Activated naive CD8-positive, alpha-beta T cell treated with anti-CD3 and anti-CD28 coated beads for 36 hours (primary cell): ENCODE measurements around the gene SLC6A4. TPM values are rescaled to one million over a fixed set of nuclear protein-coding genes. Genes with fewer than 3 reads are reported as not detected.
"Not testable (repeated sequence)": the region's sequence is repeated elsewhere in the genome, so short reads cannot be mapped to it uniquely, and the experiment has no call there.

Experiments used
- DNase-seq: peaks from one replicate; pipeline ENCODE4 v3.0.0; 2021
- H3K27ac Mint-ChIP-seq: one replicate; pipeline ENCODE4 v1.8.0; 2022; ENCODE audit warnings: mild to moderate bottlenecking, moderate library complexity, mixed read lengths
- H3K27me3 Mint-ChIP-seq: one replicate; pipeline ENCODE4 v1.8.0; 2022; ENCODE audit warnings: mild to moderate bottlenecking, mixed read lengths
- H3K36me3 Mint-ChIP-seq: one replicate; pipeline ENCODE4 v1.8.0; 2021; ENCODE audit warnings: mild to moderate bottlenecking, mixed read lengths
- H3K4me1 Mint-ChIP-seq: one replicate; pipeline ENCODE4 v1.8.0; 2021; ENCODE audit warnings: mixed read lengths
- H3K4me3 Mint-ChIP-seq: one replicate; pipeline ENCODE4 v1.8.0; 2022; ENCODE audit warnings: mild to moderate bottlenecking, moderate library complexity, mixed read lengths
- H3K9me3 Mint-ChIP-seq: one replicate; pipeline ENCODE4 v1.8.0; 2022; ENCODE audit warnings: mixed read lengths
- total RNA-seq, 2 experiments: library from RNA; stranded (reverse); gene quantifications; one replicate each; pipeline ENCODE4 v1.2.3, GENCODE V29; 2021

Gene SLC6A4
- total RNA-seq, 2 experiments from 2014 or later, result not detected

GRCh38 chr17:30218799-30219198 lies 16.7 kb downstream of the SLC6A4 start:
- Mint-ChIP-seq H3K27ac (no peak overlapping the region), H3K36me3 (no peaks in the 10 kb centered on the region), H3K4me3 (no peak overlapping the region), H3K27me3 (no peaks in the 10 kb centered on the region), H3K9me3 (no peaks in the 10 kb centered on the region), H3K4me1 (no peaks in the 10 kb centered on the region)
- no peak for DNase-seq

GRCh38 chr17:30217746-30218245 lies 17.7 kb downstream of the SLC6A4 start:
- Mint-ChIP-seq H3K27ac (no peak overlapping the region), H3K27me3 (no peaks in the 10 kb centered on the region), H3K36me3 (no peaks in the 10 kb centered on the region), H3K9me3 (no peaks in the 10 kb centered on the region), H3K4me3 (no peak overlapping the region), H3K4me1 (no peaks in the 10 kb centered on the region)
- no peak for DNase-seq

- Mint-ChIP-seq H3K27ac (no peak overlapping the region), H3K27me3 (no peaks in the 10 kb centered on the region), H3K9me3 (no peaks in the 10 kb centered on the region)
These were observed 18.4 kb downstream of the SLC6A4 start for GRCh38 chr17:30217054-30217453.

GRCh38 chr17:30212750-30213149 lies 22.7 kb downstream of the SLC6A4 start:
- no peaks in the 10 kb centered on the region for H3K27me3 Mint-ChIP-seq
- no peak for DNase-seq
- no peak overlapping the region for H3K4me3 Mint-ChIP-seq
- H3K4me1 Mint-ChIP-seq, result peaks cover 5% of the 10 kb centered on the region
- H3K27ac Mint-ChIP-seq, result no peak overlapping the region
- H3K36me3 Mint-ChIP-seq, result no peaks in the 10 kb centered on the region
- no peaks in the 10 kb centered on the region for H3K9me3 Mint-ChIP-seq

More at GRCh38 chr17:30217054-30217453, 18.4 kb downstream of the SLC6A4 start:
- H3K4me3 Mint-ChIP-seq, result no peak overlapping the region
- H3K4me1 Mint-ChIP-seq, result no peaks in the 10 kb centered on the region
- DNase-seq, result no peak
- H3K36me3 Mint-ChIP-seq, result no peaks in the 10 kb centered on the region

- Mint-ChIP-seq H3K4me3 (no peak overlapping the region), H3K4me1 (peaks cover 5% of the 10 kb centered on the region), H3K27ac (no peak overlapping the region), H3K27me3 (no peaks in the 10 kb centered on the region), H3K9me3 (no peaks in the 10 kb centered on the region), H3K36me3 (no peaks in the 10 kb centered on the region)
- DNase-seq, result no peak
These were observed 24.1 kb downstream of the SLC6A4 start for GRCh38 chr17:30211371-30211770.

GRCh38 chr17:30210901-30211300 lies 24.6 kb downstream of the SLC6A4 start:
- Mint-ChIP-seq H3K9me3 (no peaks in the 10 kb centered on the region), H3K4me1 (peaks cover 5% of the 10 kb centered on the region), H3K27me3 (no peaks in the 10 kb centered on the region), H3K36me3 (no peaks in the 10 kb centered on the region), H3K27ac (no peak overlapping the region), H3K4me3 (no peak overlapping the region)
- DNase-seq, result no peak

GRCh38 chr17:30210366-30210765 lies 25.1 kb downstream of the SLC6A4 start:
- no peak for DNase-seq
- Mint-ChIP-seq H3K4me1 (peaks cover 5% of the 10 kb centered on the region), H3K9me3 (no peaks in the 10 kb centered on the region), H3K27me3 (no peaks in the 10 kb centered on the region), H3K36me3 (no peaks in the 10 kb centered on the region), H3K27ac (no peak overlapping the region), H3K4me3 (no peak overlapping the region)

- Mint-ChIP-seq H3K27ac (no peak overlapping the region), H3K4me1 (peaks cover 5% of the 10 kb centered on the region), H3K9me3 (no peaks in the 10 kb centered on the region), H3K27me3 (no peaks in the 10 kb centered on the region), H3K4me3 (no peak overlapping the region), H3K36me3 (no peaks in the 10 kb centered on the region)
- no peak for DNase-seq
These were observed 25.6 kb downstream of the SLC6A4 start for GRCh38 chr17:30209930-30210329.

- no peak overlapping the region for H3K27ac Mint-ChIP-seq
- peaks cover 8% of the 10 kb centered on the region for H3K27me3 Mint-ChIP-seq
- DNase-seq, result no peak
- H3K9me3 Mint-ChIP-seq, result no peaks in the 10 kb centered on the region
- H3K36me3 Mint-ChIP-seq, result no peaks in the 10 kb centered on the region
- H3K4me3 Mint-ChIP-seq, result no peak overlapping the region
- H3K4me1 Mint-ChIP-seq, result peaks cover 5% of the 10 kb centered on the region
These were observed 27.3 kb downstream of the SLC6A4 start for GRCh38 chr17:30208214-30208613.

- no peak overlapping the region for H3K4me3 Mint-ChIP-seq
- H3K4me1 Mint-ChIP-seq, result peaks cover 5% of the 10 kb centered on the region
These were observed 27.8 kb downstream of the SLC6A4 start for GRCh38 chr17:30207655-30208054.

GRCh38 chr17:30203471-30203981 lies 32.0 kb downstream of the SLC6A4 start:
- Mint-ChIP-seq H3K9me3 (no peaks in the 10 kb centered on the region), H3K36me3 (no peaks in the 10 kb centered on the region), H3K27ac (no peak overlapping the region), H3K4me1 (peaks cover 5% of the 10 kb centered on the region), H3K4me3 (no peak overlapping the region), H3K27me3 (peaks cover 11% of the 10 kb centered on the region)
- no peak for DNase-seq

More at GRCh38 chr17:30207655-30208054, 27.8 kb downstream of the SLC6A4 start:
- no peaks in the 10 kb centered on the region for H3K36me3 Mint-ChIP-seq
- DNase-seq, result no peak
- no peak overlapping the region for H3K27ac Mint-ChIP-seq
- peaks cover 11% of the 10 kb centered on the region for H3K27me3 Mint-ChIP-seq
- no peaks in the 10 kb centered on the region for H3K9me3 Mint-ChIP-seq

GRCh38 chr17:30200656-30201055 lies 34.8 kb downstream of the SLC6A4 start:
- not testable (repeated sequence) for H3K4me1 Mint-ChIP-seq, H3K36me3 Mint-ChIP-seq, H3K27ac Mint-ChIP-seq, H3K4me3 Mint-ChIP-seq, DNase-seq, H3K9me3 Mint-ChIP-seq
- peaks cover 11% of the 10 kb centered on the region for H3K27me3 Mint-ChIP-seq

GRCh38 chr17:30200106-30200505 lies 35.4 kb downstream of the SLC6A4 start:
- H3K27me3 Mint-ChIP-seq, result peaks cover 11% of the 10 kb centered on the region
- H3K36me3 Mint-ChIP-seq, result no peaks in the 10 kb centered on the region
- H3K4me3 Mint-ChIP-seq, result no peak overlapping the region
- no peaks in the 10 kb centered on the region for H3K9me3 Mint-ChIP-seq
- DNase-seq, result no peak
- H3K4me1 Mint-ChIP-seq, result no peaks in the 10 kb centered on the region
- no peak overlapping the region for H3K27ac Mint-ChIP-seq

- H3K4me3 Mint-ChIP-seq, result no peak overlapping the region
- no peaks in the 10 kb centered on the region for H3K36me3 Mint-ChIP-seq
- H3K27me3 Mint-ChIP-seq, result peaks cover 9% of the 10 kb centered on the region
- H3K27ac Mint-ChIP-seq, result no peak overlapping the region
- H3K4me1 Mint-ChIP-seq, result no peaks in the 10 kb centered on the region
- DNase-seq, result no peak
- H3K9me3 Mint-ChIP-seq, result no peaks in the 10 kb centered on the region
These were observed 35.9 kb downstream of the SLC6A4 start for GRCh38 chr17:30199600-30199999.

GRCh38 chr17:30197416-30197815 lies 38.1 kb downstream of the SLC6A4 start:
- no peak for DNase-seq
- no peaks in the 10 kb centered on the region for H3K4me1 Mint-ChIP-seq
- no peaks in the 10 kb centered on the region for H3K36me3 Mint-ChIP-seq
- no peak overlapping the region for H3K4me3 Mint-ChIP-seq
- no peak overlapping the region for H3K27ac Mint-ChIP-seq
- no peaks in the 10 kb centered on the region for H3K9me3 Mint-ChIP-seq
- no peaks in the 10 kb centered on the region for H3K27me3 Mint-ChIP-seq

- Mint-ChIP-seq H3K27me3 (no peaks in the 10 kb centered on the region), H3K4me3 (no peak overlapping the region), H3K4me1 (no peaks in the 10 kb centered on the region), H3K36me3 (no peaks in the 10 kb centered on the region), H3K9me3 (no peaks in the 10 kb centered on the region), H3K27ac (no peak overlapping the region)
- no peak for DNase-seq
These were observed 39.0 kb downstream of the SLC6A4 start for GRCh38 chr17:30196504-30196903.
